Measurements from ENCODE around the gene AIG1. TPM values are rescaled to one million over a fixed set of nuclear protein-coding genes. Genes with fewer than 3 reads are reported as not detected.

Gene AIG1
- total RNA-seq, 6 donors from 2014 or later: 6.3 to 26.6 (median 20.8) TPM

GRCh38 chr6:143252961-143253360 is 192.3 kb downstream of the AIG1 start:
- no peak overlapping the region for H3K27ac ChIP-seq
- 91 to 92% methylated on average over 6 of the region's 6 CpGs for WGBS, 2 donors
- no peaks in the 10 kb centered on the region for H3K9me3 ChIP-seq
- H3K36me3 ChIP-seq: no peaks in the 10 kb centered on the region
- H3K4me1 ChIP-seq: peaks cover 0 to 4% (median 0%) of the 10 kb centered on the region in 4 donors
- TF ChIP-seq POLR2AphosphoS5 (IDR thresholded peaks at IDR 0.05): no peak
- no peak for TF ChIP-seq CTCF (IDR thresholded peaks at IDR 0.05)
- no peak for TF ChIP-seq POLR2A (IDR thresholded peaks at IDR 0.05)
- TF ChIP-seq EP300 (IDR thresholded peaks at IDR 0.05): no peak
- ATAC-seq (ENCODE audit: low FRiP score in 2 of 2): no peak
- DNase-seq: no peak
- no peak overlapping the region for H3K4me3 ChIP-seq
- H3K27me3 ChIP-seq: no peaks in the 10 kb centered on the region

- DNase-seq: no peak
- H3K4me3 ChIP-seq: no peak overlapping the region
- no peaks in the 10 kb centered on the region for H3K9me3 ChIP-seq
- no peak overlapping the region for H3K27ac ChIP-seq
- WGBS, 2 donors: 29 to 44% methylated on average over 4 of the region's 4 CpGs
- H3K4me1 ChIP-seq: peaks cover 0 to 4% (median 0%) of the 10 kb centered on the region in 4 donors
- H3K36me3 ChIP-seq: no peaks in the 10 kb centered on the region
- no peak for ATAC-seq (ENCODE audit: low FRiP score in 2 of 2)
- H3K27me3 ChIP-seq: no peaks in the 10 kb centered on the region
- TF ChIP-seq CTCF (IDR thresholded peaks at IDR 0.05) (no peak), EP300 (IDR thresholded peaks at IDR 0.05) (no peak), POLR2A (IDR thresholded peaks at IDR 0.05) (no peak), POLR2AphosphoS5 (IDR thresholded peaks at IDR 0.05) (no peak)
These were observed 192.9 kb downstream of the AIG1 start for GRCh38 chr6:143253586-143253985.

GRCh38 chr6:143258945-143259344 is 198.3 kb downstream of the AIG1 start:
- no peaks in the 10 kb centered on the region for H3K27me3 ChIP-seq
- H3K27ac ChIP-seq: no peak overlapping the region
- H3K36me3 ChIP-seq: no peaks in the 10 kb centered on the region
- DNase-seq (no peak), ATAC-seq (ENCODE audit: low FRiP score in 2 of 2) (no peak)
- no peak overlapping the region for H3K4me3 ChIP-seq
- H3K9me3 ChIP-seq: peaks cover 0 to 4% (median 0%) of the 10 kb centered on the region in 4 donors
- peaks cover 0 to 9% (median 0%) of the 10 kb centered on the region in 4 donors for H3K4me1 ChIP-seq
- TF ChIP-seq CTCF (IDR thresholded peaks at IDR 0.05) (no peak), POLR2A (IDR thresholded peaks at IDR 0.05) (no peak), POLR2AphosphoS5 (IDR thresholded peaks at IDR 0.05) (no peak), EP300 (IDR thresholded peaks at IDR 0.05) (no peak)

- no peak overlapping the region for H3K4me3 ChIP-seq
- H3K4me1 ChIP-seq: peaks cover 0 to 8% (median 0%) of the 10 kb centered on the region in 4 donors
- 95 to 96% methylated on average over 7 of the region's 7 CpGs for WGBS, 2 donors
- ATAC-seq (ENCODE audit: low FRiP score in 2 of 2): no peak
- no peak overlapping the region for H3K27ac ChIP-seq
- no peak for DNase-seq
- no peak for TF ChIP-seq POLR2AphosphoS5 (IDR thresholded peaks at IDR 0.05)
- no peak for TF ChIP-seq POLR2A (IDR thresholded peaks at IDR 0.05)
- no peak for TF ChIP-seq EP300 (IDR thresholded peaks at IDR 0.05)
- TF ChIP-seq CTCF (IDR thresholded peaks at IDR 0.05): no peak
- H3K36me3 ChIP-seq: no peaks in the 10 kb centered on the region
- H3K27me3 ChIP-seq: no peaks in the 10 kb centered on the region
- H3K9me3 ChIP-seq: peaks cover 0 to 4% (median 0%) of the 10 kb centered on the region in 4 donors
These were observed 200.2 kb downstream of the AIG1 start for GRCh38 chr6:143260857-143261256.

GRCh38 chr6:143261899-143262436 is 201.3 kb downstream of the AIG1 start:
- TF ChIP-seq POLR2AphosphoS5 (IDR thresholded peaks at IDR 0.05): no peak
- TF ChIP-seq EP300 (IDR thresholded peaks at IDR 0.05): no peak
- TF ChIP-seq CTCF (IDR thresholded peaks at IDR 0.05): no peak
- TF ChIP-seq POLR2A (IDR thresholded peaks at IDR 0.05): no peak
- no peak for DNase-seq
- no peaks in the 10 kb centered on the region for H3K36me3 ChIP-seq
- ATAC-seq (ENCODE audit: low FRiP score in 2 of 2): no peak
- no peak overlapping the region for H3K4me3 ChIP-seq
- H3K9me3 ChIP-seq: peaks cover 0 to 4% (median 0%) of the 10 kb centered on the region in 4 donors
- WGBS, 2 donors: 67 to 78% methylated on average over 3 of the region's 3 CpGs
- H3K27ac ChIP-seq: no peak overlapping the region
- H3K4me1 ChIP-seq: peaks cover 0 to 8% (median 0%) of the 10 kb centered on the region in 4 donors
- no peaks in the 10 kb centered on the region for H3K27me3 ChIP-seq
